ENCODE measurements around the gene DOCK8.

DNA sequence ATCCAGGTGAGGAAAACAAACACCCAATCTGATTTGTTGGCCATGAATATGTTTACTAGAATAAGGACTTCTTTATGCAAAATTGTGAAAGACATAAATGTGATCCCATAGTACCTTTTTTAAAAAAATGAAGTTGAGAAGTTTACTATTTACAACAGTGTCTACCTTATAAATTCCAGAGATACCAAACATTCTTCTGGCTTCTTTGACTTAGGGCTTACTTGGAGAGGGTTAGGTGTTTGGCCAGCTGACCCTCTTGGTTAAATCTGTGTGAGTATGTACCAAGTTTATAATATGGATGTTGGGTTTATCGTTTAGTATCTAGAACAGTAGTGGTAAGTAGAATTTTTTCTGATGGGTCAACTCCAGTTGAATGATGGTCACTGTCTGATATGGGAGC, 212.3 kb downstream of the DOCK8 start:
- no peak for TF ChIP-seq POLR2A (IDR thresholded peaks at IDR 0.05)
- TF ChIP-seq, protein P1, sequence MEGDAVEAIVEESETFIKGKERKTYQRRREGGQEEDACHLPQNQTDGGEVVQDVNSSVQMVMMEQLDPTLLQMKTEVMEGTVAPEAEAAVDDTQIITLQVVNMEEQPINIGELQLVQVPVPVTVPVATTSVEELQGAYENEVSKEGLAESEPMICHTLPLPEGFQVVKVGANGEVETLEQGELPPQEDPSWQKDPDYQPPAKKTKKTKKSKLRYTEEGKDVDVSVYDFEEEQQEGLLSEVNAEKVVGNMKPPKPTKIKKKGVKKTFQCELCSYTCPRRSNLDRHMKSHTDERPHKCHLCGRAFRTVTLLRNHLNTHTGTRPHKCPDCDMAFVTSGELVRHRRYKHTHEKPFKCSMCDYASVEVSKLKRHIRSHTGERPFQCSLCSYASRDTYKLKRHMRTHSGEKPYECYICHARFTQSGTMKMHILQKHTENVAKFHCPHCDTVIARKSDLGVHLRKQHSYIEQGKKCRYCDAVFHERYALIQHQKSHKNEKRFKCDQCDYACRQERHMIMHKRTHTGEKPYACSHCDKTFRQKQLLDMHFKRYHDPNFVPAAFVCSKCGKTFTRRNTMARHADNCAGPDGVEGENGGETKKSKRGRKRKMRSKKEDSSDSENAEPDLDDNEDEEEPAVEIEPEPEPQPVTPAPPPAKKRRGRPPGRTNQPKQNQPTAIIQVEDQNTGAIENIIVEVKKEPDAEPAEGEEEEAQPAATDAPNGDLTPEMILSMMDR (IDR thresholded peaks at IDR 0.05), result no peak
